H9 (cell line): ENCODE measurements around the gene RBMS2. TPM values are rescaled to one million over a fixed set of nuclear protein-coding genes. Genes with fewer than 3 reads are reported as not detected.

Experiments used
- DNase-seq: peaks from one replicate; pipeline ENCODE4 v3.0.0-alpha.2; 2017
- H2AFZ ChIP-seq: one replicate; pipeline ENCODE4 v1.6.1; 2013; ENCODE audit warnings: mild to moderate bottlenecking, low read length, control low read depth, moderate library complexity
- H2AK5ac ChIP-seq: 2 replicates; pipeline ENCODE4 v1.6.1; 2013; ENCODE audit warnings: low read length, control low read depth, mixed read lengths; ENCODE audit not compliant: insufficient read length
- H2BK120ac ChIP-seq: one replicate; pipeline ENCODE4 v1.6.1; 2013; ENCODE audit warnings: low read depth, mild to moderate bottlenecking, low read length, control low read depth, inconsistent platforms; ENCODE audit not compliant: poor library complexity, severe bottlenecking
- H2BK12ac ChIP-seq: 2 replicates; pipeline ENCODE4 v1.6.1; 2013; ENCODE audit warnings: low read length, control low read depth, mixed read lengths, low read depth; ENCODE audit not compliant: insufficient read length
- H2BK15ac ChIP-seq: 2 replicates; pipeline ENCODE4 v1.6.1; 2013; ENCODE audit warnings: low read depth, low read length, control low read depth
- H2BK20ac ChIP-seq: one replicate; pipeline ENCODE4 v1.6.1; 2013; ENCODE audit warnings: low read depth, mild to moderate bottlenecking, low read length, control low read depth, inconsistent platforms; ENCODE audit not compliant: poor library complexity, severe bottlenecking
- H2BK5ac ChIP-seq: 2 replicates; pipeline ENCODE4 v1.6.1; 2013; ENCODE audit warnings: low read length, control low read depth, mixed read lengths; ENCODE audit not compliant: insufficient read length
- H3K14ac ChIP-seq: 2 replicates; pipeline ENCODE4 v1.6.1; 2013; ENCODE audit warnings: low read length, control low read depth; ENCODE audit not compliant: insufficient read depth
- H3K18ac ChIP-seq: 2 replicates; pipeline ENCODE4 v1.6.1; 2013; ENCODE audit warnings: low read depth, mild to moderate bottlenecking, mixed read lengths, low read length, control low read depth; ENCODE audit not compliant: insufficient read length
- H3K23ac ChIP-seq: 2 replicates; pipeline ENCODE4 v1.6.1; 2013; ENCODE audit warnings: low read length, control low read depth, mixed read lengths, low read depth; ENCODE audit not compliant: insufficient read length
- H3K23me2 ChIP-seq: 2 replicates; pipeline ENCODE4 v1.6.1; 2013; ENCODE audit warnings: low read depth, mild to moderate bottlenecking, mixed read lengths, low read length, control low read depth; ENCODE audit not compliant: insufficient read length, poor library complexity, severe bottlenecking
- H3K27ac ChIP-seq: 2 replicates; pipeline ENCODE4 v1.5.1; 2013; ENCODE audit warnings: low read length, control low read depth, mixed read lengths, low read depth; ENCODE audit not compliant: insufficient read length
- H3K27me3 ChIP-seq: 2 replicates; pipeline ENCODE4 v1.6.1; 2013; ENCODE audit warnings: low read length, control low read depth, inconsistent platforms; ENCODE audit not compliant: insufficient read depth
- H3K4ac ChIP-seq: 2 replicates; pipeline ENCODE4 v1.6.1; 2013; ENCODE audit warnings: low read depth, mild to moderate bottlenecking, control low read depth, inconsistent platforms, low read length, moderate library complexity
- H3K4me1 ChIP-seq: 2 replicates; pipeline ENCODE4 v1.6.1; 2013; ENCODE audit warnings: low read length, control low read depth, inconsistent platforms; ENCODE audit not compliant: insufficient read depth
- H3K4me2 ChIP-seq: 2 replicates; pipeline ENCODE4 v1.6.1; 2013; ENCODE audit warnings: low read length, control low read depth, mixed read lengths; ENCODE audit not compliant: insufficient read length, insufficient read depth
- H3K56ac ChIP-seq: 2 replicates; pipeline ENCODE4 v1.6.1; 2013; ENCODE audit warnings: low read depth, mild to moderate bottlenecking, mixed read lengths, low read length, control low read depth; ENCODE audit not compliant: insufficient read length
- H3K79me1 ChIP-seq: 2 replicates; pipeline ENCODE4 v1.6.1; 2013; ENCODE audit warnings: low read depth, mild to moderate bottlenecking, moderate library complexity, low read length, control low read depth, inconsistent platforms; ENCODE audit not compliant: insufficient read depth, poor library complexity, severe bottlenecking
- H3K79me2 ChIP-seq: 2 replicates; pipeline ENCODE4 v1.6.1; 2013; ENCODE audit warnings: low read length, control low read depth, inconsistent platforms; ENCODE audit not compliant: insufficient read depth
- H3K9ac ChIP-seq: 2 replicates; pipeline ENCODE4 v1.6.1; 2013; ENCODE audit warnings: low read length, control low read depth, mixed read lengths; ENCODE audit not compliant: insufficient read length; ENCODE audit errors: extremely low read depth
- H3K9me3 ChIP-seq: one replicate; pipeline ENCODE4 v1.6.1; 2013; ENCODE audit warnings: low read depth, low read length, inconsistent platforms; ENCODE audit not compliant: control insufficient read depth
- H3T11ph ChIP-seq: one replicate; pipeline ENCODE4 v1.6.1; 2013; ENCODE audit warnings: mild to moderate bottlenecking, low read length, control low read depth, inconsistent platforms
- H4K20me1 ChIP-seq: one replicate; pipeline ENCODE4 v1.6.1; 2013; ENCODE audit not compliant: control insufficient read depth, insufficient read length, insufficient read depth
- H4K5ac ChIP-seq: 2 replicates; pipeline ENCODE4 v1.6.1; 2013; ENCODE audit warnings: low read depth, mild to moderate bottlenecking, mixed read lengths, low read length, control low read depth; ENCODE audit not compliant: insufficient read length
- H4K8ac ChIP-seq: replicated peaks from 2 replicates; pipeline ENCODE4 v1.6.1; 2013; ENCODE audit warnings: low read length, control low read depth, mixed read lengths, low read depth; ENCODE audit not compliant: insufficient read length
- H4K91ac ChIP-seq: 2 replicates; pipeline ENCODE4 v1.6.1; 2013; ENCODE audit warnings: low read depth, mild to moderate bottlenecking, moderate library complexity, mixed read lengths, low read length, control low read depth; ENCODE audit not compliant: insufficient read length
- H3K27ac Mint-ChIP-seq, 3 experiments: 2 replicates in 2 of 3; 3 replicates in 1 of 3; pipeline ENCODE4 v1.8.0; 2020 to 2021; ENCODE audit warnings: mixed read lengths in 3 of 3, mild to moderate bottlenecking in 1 of 3, moderate library complexity in 1 of 3
- H3K27me3 Mint-ChIP-seq: 2 replicates; pipeline ENCODE4 v1.8.0; 2021; ENCODE audit warnings: low read depth, mild to moderate bottlenecking, moderate library complexity, mixed read lengths
- H3K36me3 Mint-ChIP-seq, 3 experiments: 2 replicates in 2 of 3; 3 replicates in 1 of 3; pipeline ENCODE4 v1.8.0; 2020 to 2021; ENCODE audit warnings: low read depth in 3 of 3, mixed read lengths in 3 of 3; ENCODE audit not compliant: insufficient read depth in 1 of 3
- H3K4me1 Mint-ChIP-seq, 2 experiments: 2 replicates each; pipeline ENCODE4 v1.8.0; 2020; ENCODE audit warnings: mixed read lengths in 2 of 2
- H3K4me3 Mint-ChIP-seq, 2 experiments: 2 replicates in 1 of 2; 3 replicates in 1 of 2; pipeline ENCODE4 v1.8.0; 2020 to 2021; ENCODE audit warnings: mild to moderate bottlenecking in 2 of 2, mixed read lengths in 2 of 2, moderate library complexity in 1 of 2
- H3K9me3 Mint-ChIP-seq, 2 experiments: 2 replicates in 1 of 2; 3 replicates in 1 of 2; pipeline ENCODE4 v1.8.0; 2020; ENCODE audit warnings: mild to moderate bottlenecking in 2 of 2, mixed read lengths in 2 of 2, moderate library complexity in 1 of 2
- CTCF ChIP-seq: fragments of 200-600 bp; sonication (generic); conservative IDR thresholded peaks from 3 replicates; pipeline ENCODE4 v1.8.0; 2021; ENCODE audit warnings: antibody characterized with exemption, mild to moderate bottlenecking
- WGBS: extraction: QIAGEN DNeasy Blood & Tissue Kit; methylation state at CpG from one replicate; pipeline ENCODE4 v1.1.7; 2013; ENCODE audit warnings: missing lambda C conversion rate, low lambda C conversion rate, mixed read lengths; ENCODE audit not compliant: insufficient read length; ENCODE audit errors: extremely low coverage; 5-methylcytosine and 5-hydroxymethylcytosine counted together
- total RNA-seq: library from RNA; stranded (reverse); gene quantifications from 2 replicates; pipeline ENCODE4 v1.2.1, GENCODE V29; 2021

RBMS2 gene
- total RNA-seq, 1 experiment from 2014 or later = 9.5 TPM

DNA sequence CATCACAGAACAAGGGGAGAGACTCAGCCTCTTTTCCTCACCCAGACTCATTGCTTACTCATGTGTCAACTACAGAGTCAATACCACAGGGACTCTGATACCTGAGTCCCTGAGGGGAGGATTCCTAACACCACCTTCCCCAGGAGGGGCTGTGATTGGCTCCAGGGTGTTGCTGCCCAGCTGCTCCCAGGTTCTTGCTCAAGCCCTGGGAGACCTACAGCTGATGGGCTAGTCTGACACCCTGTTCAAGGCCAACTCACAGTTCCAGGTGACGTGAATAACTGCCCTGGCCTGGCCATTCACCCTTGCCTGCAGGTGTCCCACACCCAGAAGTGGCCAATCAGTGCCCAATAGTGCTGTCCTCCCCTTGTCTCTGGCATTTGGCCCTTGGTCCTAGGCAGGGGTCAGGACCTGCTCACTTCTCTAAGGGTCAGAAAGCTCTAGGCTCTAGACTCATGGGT lies 44.6 kb upstream of the RBMS2 start:
- no peak for DNase-seq
- no peaks in the 10 kb centered on the region for H4K20me1 ChIP-seq

More for the DNA sequence above, 44.6 kb upstream of the RBMS2 start:
- H3K9ac ChIP-seq = no peak overlapping the region
- H3K79me1 ChIP-seq = no peaks in the 10 kb centered on the region
- no peak overlapping the region for H2BK120ac ChIP-seq
- H3K4me1 ChIP-seq = no peaks in the 10 kb centered on the region
- no peak overlapping the region for H2BK15ac ChIP-seq
- H3K27me3 Mint-ChIP-seq = no peaks in the 10 kb centered on the region
- no peak for TF ChIP-seq CTCF
- H3K4me3 Mint-ChIP-seq = no peak overlapping the region
- H4K5ac ChIP-seq = no peak overlapping the region
- H2AK5ac ChIP-seq = no peak overlapping the region
- no peak overlapping the region for H4K8ac ChIP-seq
- H3K23me2 ChIP-seq = no peaks in the 10 kb centered on the region
- H3K4me1 Mint-ChIP-seq = no peaks in the 10 kb centered on the region
- H3K9me3 ChIP-seq = no peaks in the 10 kb centered on the region
- no peak overlapping the region for H3K23ac ChIP-seq
- H3K14ac ChIP-seq = no peak overlapping the region
- no peaks in the 10 kb centered on the region for H3K27me3 ChIP-seq
- H3K56ac ChIP-seq = no peak overlapping the region
- H3K79me2 ChIP-seq = no peaks in the 10 kb centered on the region
- WGBS = no CpG with 5 or more reads among the region's 1 CpG
- no peak overlapping the region for H3K27ac Mint-ChIP-seq
- no peak overlapping the region for H3K18ac ChIP-seq
- no peak overlapping the region for H2AFZ ChIP-seq
- H3K9me3 Mint-ChIP-seq = no peaks in the 10 kb centered on the region
- no peak overlapping the region for H2BK12ac ChIP-seq
- H2BK5ac ChIP-seq = no peak overlapping the region
- peaks cover 0 to 29% (median 7%) of the 10 kb centered on the region in 3 experiments; a peak in 4 of 7 replicates for H3K36me3 Mint-ChIP-seq
- no peak overlapping the region for H3K4ac ChIP-seq
- no peak overlapping the region for H2BK20ac ChIP-seq
- no peak overlapping the region for H3T11ph ChIP-seq
- H3K4me2 ChIP-seq = no peak overlapping the region
- H4K91ac ChIP-seq = no peak overlapping the region
- H3K27ac ChIP-seq = no peak overlapping the region
